Measurements from ENCODE around the gene KCNQ1. TPM values are rescaled to one million over a fixed set of nuclear protein-coding genes. Genes with fewer than 3 reads are reported as not detected.
A peak's percentile ranks its signal among the peaks of the same experiment; 100 is the strongest.

The KCNQ1 gene
- total RNA-seq, 1 donor from 2014 or later = 43.0 TPM

DNA sequence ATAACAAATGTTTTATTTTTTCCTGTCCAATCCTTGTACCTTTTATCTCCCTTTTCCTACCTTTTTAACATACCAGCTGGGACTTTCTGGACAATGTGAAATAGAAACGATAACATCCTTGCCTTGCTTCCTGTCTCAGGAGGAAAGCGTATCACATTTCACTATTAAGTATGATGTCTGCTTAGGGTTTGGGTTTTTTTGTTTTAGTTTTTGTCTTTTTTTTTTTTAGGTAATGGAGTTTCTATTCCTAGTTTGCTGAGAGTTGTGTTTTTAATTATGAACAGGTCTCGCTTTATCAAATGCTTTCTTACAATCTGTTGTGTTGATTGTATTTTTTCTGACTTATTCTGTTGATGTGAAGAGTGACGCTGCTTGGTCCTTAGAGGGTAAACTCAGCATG is 319.2 kb downstream of the KCNQ1 start:
- intact Hi-C loops (cut with DNase I) = no loop called here
- no peak for DNase-seq (ENCODE audit: low spot score)

DNA sequence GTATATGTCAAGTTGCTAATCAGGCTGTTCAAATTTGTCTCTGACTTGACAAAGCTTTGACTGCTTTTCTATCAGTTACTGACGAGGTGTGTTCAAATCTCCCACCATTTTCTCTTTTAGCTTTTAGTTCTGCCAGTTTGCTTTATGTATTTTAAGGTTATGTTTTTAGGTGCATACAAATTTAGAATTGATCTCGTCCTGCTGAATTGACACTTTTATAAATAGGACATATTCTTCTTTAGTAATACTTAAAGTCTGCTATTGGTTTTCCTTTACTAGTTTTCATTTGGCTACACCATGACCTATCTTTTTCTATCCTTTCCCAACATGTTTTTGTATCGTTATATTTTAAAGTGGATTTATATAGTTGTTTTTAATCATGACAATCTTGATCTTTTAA is 320.7 kb downstream of the KCNQ1 start:
- intact Hi-C loops (cut with DNase I) = no loop called here

DNA sequence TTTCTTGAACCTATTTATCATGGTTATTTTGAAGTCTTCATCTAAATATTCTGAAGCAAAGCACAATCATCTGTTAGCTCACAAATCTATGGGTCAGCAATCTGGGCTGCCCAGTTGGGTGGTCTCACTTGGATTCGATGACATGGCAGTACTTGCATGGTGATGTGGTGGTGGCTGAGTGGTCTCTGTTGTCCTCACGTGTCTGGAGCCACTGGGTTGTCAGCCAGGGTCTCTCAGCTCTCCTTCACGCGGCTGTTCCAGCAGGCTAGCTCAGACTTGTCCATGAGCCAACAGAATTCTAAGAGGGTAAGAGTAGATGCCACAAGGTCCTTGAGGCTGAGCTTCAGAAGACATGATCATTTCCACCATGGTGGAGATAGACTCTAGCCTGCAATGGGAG is 321.4 kb downstream of the KCNQ1 start:
- intact Hi-C loops (cut with DNase I) = no loop called here
- DNase-seq (ENCODE audit: low spot score) = peak; percentile 26

More for the DNA sequence above, 320.7 kb downstream of the KCNQ1 start:
- DNase-seq (ENCODE audit: low spot score) = no peak

DNA sequence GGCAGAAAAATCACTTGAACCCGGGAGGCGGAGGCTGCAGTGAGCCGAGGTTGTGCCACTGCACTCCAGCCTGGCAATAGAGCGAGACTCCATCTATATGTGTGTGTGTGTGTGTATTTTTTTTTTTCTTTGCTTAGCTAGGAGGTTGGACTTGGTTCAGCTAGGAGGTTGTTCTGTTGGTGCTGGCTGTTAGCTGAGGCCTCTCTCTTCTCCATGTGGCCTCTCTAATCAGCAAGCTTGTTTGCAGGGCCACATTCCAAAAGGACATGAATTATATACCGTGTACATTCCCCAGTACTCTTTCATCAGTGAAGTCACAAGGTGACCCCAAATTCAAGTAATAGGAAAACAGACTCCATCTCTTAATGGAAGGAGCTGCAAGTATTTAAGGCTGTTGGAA is 322.3 kb downstream of the KCNQ1 start:
- DNase-seq (ENCODE audit: low spot score) = no peak
- intact Hi-C loops (cut with DNase I) = no loop called here

DNA sequence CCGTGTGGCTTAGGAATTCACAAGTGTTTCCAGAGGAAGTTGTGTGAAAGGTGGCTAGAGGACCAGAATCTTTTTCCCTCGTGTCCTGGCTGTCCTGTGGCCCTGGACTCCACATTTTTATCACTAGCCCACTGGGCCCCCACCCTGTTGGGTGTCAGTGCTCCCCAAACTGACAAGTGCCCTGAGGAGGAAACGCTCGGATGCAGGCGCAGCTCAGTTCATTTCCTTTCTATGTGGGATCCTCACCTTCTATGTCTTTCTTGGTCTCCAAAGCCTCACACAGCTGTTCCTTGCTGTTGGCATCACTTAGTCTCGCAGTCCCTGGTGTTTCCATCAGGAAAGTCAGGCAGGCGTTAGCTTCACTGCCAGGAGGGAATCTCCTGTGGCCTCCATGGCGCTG is 323.0 kb downstream of the KCNQ1 start:
- peak; percentile 39 for DNase-seq (ENCODE audit: low spot score)
- intact Hi-C loops (cut with DNase I) = no loop called here

DNA sequence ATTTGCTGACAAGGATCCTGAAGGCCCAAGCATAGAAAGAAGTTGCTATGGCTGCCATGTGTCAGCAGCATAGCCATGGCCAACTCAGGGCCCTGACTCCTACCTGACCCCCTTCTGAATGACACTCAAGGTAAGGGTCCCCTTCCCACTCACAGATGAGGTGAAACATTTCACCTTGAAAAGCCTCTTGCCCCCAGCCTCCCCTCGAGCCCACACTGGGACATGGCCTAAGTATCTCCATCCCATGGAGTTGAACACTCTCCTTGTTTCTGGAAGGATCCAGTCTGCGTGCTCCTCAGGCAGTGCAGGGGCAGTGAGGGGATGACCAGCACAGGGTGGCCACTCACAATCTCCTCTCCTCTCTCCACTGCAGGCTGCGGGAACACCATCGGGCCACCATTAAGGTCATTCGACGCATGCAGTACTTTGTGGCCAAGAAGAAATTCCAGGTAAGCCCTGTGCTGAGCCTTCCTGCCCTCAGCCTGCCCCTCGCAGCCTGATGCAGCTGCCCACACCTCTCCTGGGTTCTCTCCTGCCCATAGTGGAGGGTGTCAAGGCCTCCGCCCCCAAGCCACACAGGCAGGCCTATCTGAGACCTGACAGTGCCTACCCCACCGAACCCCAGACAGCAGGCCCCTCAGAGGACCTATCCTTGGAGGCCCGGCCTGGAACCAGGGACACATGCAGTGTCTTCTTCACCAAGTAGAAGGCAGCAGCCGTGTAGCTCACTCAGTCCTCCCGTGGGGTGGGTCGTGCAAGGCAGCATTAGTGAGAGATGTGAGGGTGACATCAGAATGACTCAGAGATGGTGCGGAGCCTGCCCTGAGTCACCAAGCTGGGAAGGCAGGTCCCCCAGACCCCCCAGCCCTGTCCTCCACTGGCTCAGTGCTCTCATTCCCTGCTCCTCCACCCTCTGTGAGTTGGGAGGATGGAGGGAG is 323.9 kb downstream of the KCNQ1 start:
- intact Hi-C loops (cut with DNase I) = no loop called here
- DNase-seq (ENCODE audit: low spot score) = peak; percentile 60

DNA sequence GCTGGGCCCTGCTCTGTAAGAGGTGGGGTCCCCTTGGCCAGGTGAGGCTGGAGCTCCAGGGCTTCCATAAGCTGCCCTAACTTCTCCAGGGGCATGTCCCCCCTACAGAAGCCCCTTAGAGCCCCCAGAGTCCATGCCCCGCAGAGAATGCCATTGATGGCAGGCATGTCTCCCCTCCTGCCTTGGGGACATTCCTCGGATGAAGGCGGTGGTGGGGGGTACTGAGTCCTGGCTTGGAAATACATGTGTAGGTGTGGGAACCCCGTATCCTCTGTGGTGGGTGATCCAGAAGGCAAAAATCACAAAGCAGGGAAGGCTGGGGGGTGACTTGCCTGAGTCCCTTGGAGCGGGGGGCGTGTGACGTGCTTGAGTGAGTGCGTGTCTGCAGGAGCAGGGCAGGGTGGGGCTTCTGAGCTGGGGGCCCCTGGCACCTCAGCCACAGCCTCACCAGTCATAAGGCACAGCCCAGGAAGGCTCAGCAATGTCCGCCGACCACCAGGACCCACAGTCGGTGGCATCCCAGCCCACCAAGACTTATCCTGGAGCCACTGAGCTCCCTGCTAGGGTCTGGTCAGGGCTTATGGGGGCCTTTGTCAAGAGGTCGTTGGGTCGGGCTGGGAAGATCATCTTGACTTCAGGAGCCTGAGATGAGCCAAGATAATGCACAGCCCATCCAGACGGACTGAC is 324.7 kb downstream of the KCNQ1 start:
- intact Hi-C loops (cut with DNase I) = no loop called here
- DNase-seq (ENCODE audit: low spot score) = no peak

DNA sequence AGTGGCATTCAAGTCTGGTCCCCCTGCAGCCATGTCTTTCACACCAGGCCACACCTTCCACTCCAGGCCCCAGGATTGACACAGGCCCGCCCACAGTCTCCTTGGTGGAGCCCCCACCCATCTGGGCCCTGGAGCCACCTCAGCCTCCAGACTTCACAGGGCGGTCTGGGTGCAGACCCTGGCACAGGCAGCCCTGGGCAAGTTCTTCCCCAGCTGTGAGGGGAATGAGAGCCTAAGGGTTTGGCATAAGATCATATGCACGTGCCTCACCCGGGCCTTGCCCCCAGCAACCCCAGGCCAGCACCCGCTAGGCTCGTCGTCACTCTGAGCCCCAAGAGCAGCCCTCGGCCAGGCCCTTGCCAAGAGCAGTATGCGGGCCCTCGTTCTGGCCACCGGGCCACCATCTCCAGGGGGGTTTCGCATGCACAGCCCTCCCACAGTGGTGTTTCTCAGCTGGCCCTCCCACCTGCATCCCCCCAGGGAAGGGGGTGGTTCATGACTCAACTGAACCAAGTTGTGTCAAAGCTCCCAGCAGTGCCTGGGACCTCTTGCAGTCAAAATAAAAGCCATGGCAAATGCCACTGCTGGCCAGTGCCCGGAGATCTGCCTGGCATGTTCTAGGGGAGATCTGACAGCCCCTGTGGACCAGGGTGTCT is 325.4 kb downstream of the KCNQ1 start:
- DNase-seq (ENCODE audit: low spot score) = peak; percentile 59

DNA sequence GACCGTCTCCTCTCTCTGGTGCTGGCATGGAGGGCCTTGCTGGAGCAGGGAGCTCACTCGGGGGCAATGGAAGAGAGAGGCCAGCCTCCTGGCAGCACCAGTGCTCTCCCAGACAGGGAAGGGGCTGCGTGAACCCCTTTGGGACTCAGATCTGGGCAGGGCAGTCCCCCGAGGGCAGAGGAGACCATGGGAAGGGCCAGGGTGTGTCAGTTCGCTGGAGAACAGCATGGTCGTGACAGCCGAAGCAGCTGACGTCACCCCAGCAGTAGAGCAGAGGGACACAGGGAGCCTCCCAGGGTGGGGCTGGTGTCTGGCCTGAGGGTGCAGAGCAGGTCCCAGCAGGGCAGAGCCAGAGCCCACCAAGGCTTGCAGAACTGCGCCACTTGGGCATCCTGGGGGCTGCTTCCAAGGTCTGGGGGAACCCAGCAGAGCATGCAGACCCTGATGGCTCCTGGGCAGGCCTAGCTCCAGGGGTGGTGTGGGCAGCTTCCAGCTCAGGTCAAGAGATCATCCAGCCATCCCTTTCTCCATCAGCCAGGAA is 326.0 kb downstream of the KCNQ1 start:
- intact Hi-C loops (cut with DNase I) = no loop called here
- peak; percentile 72 for DNase-seq (ENCODE audit: low spot score)

More for the DNA sequence above, 325.4 kb downstream of the KCNQ1 start:
- intact Hi-C loops (cut with DNase I) = no loop called here

DNA sequence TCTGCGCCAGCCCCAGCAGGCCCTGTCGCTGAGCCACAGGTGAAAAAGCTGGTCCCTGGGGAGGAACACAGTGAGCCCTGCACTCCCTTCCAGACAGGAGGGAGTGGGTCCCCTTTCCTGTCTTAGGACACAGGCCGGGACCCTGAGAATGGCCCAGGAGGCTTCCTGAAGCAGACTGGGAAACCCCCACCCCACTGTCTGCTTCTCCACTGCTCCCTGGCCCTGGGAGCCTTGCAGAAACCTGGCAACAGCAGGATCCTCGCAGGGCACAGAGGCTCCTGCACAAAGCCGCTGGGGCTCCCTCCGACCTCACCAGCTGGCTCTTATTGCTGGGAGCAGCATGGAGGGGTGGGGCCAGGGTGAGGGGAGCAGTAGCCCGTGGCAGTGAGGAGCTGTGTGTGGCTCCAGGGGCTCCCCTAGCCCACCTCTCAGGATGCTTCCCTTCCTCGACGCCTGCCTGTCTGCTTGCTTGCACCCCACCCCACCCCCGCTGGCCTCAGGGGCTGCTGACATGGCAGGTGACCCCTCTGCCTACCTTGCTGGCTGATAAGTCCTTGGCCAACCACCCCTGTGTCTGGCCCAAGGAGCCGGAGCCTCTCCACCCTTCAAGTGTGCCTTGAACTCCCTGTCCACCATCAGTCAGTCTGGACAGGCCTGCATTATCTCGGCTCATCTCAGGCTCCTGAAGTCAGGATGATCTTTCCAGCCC is 327.1 kb downstream of the KCNQ1 start:
- intact Hi-C loops (cut with DNase I) = no loop called here
- DNase-seq (ENCODE audit: low spot score) = peak; percentile 72

DNA sequence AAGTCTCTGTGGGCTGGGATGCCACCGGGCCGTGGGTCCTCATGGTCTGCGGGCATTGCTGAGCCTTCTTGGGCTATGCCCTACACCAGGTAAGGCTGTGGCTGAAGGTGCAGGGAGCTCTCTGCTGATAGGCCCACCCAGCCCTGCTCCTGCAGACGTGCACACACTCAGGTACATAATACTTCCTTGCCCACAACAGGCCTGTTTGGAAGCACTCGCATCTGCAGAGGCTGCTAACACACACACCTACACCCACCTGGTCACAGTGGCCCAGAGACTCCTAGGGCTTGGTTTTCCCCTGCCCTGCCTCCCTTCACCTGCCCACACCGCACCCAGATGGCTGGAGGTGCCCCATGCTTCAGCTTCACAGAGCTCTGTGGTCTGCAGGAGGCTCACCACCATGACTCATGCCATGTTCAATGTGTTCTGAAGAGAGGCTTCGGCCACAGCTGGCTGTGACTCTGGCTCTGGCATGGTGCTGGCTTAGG is 327.8 kb downstream of the KCNQ1 start:
- intact Hi-C loops (cut with DNase I) = no loop called here
- DNase-seq (ENCODE audit: low spot score) = peak; percentile 61

DNA sequence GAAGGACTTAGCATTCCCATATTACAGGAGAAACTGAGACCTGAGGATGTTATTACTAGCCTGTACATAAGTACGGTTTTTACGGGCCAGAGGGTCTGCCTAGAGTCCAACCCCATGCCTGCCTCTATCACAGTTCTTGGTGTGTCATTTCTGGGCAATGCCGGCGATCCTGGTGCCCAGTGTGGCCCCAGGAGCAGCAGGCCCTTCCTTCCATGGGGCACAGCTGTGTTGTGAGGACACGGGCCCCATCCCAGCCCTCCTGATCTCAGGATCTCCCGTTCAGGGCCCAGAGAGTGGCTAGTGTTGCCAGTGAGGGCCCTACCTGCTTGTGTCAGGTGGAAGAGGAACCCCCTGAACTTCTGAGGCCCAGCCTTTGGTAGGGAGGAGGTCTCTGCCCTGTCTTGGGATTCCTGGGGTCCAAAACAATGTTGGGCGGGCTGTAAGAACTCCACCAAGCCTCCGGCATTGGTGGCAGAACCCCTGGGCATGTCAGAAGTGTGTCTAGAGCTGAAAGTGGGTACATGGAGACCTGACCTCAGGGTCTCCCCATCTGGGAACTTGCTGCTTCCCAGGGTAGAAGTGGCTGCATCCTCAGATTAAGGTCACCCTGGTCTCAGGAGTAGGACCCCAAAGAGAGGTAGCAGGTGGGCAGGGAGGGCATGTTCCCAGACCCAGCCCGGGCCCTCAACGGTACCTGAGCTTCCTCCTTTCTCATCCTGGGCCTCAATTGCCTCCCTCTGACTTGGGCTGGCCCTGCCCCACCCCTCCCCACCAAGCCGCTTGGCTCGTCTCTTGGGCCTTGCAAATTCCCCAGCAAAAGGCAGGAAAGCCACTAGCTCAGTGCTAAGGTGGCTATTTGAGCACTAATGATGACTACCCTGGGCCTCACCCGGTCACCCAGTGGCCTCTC is 329.6 kb downstream of the KCNQ1 start:
- peak; percentile 72 for DNase-seq (ENCODE audit: low spot score)
- intact Hi-C loops (cut with DNase I) = loop anchor here (5.0 kb wide), 1 partner anchor 108 kb away; no protein-coding TSS in a partner anchor

DNA sequence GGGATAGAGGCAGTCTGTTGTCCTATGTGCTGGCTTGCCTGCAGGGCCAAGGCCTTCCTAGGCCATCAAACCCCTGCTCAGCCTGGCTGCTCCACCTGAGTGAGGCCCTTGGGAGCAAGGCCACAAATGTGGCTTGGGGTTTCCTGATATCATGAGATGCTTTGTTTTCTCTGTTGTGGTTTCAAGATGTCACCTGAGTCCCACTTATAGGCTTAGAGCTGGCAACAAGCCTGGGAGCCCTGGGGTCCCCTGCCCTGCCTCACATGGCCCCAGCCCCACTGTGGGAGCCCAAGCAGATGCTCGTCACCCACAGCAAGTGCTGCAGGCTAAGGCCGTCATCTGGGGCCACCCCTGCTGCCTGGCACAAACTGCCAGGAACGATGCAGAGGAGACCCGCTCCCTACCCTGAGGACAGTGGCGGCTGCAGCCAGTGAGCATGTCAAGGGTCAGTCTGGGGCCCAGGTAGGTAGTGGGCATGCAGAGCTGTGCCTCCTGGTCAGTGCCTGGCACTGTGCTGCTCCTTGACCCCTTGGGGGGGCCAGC is 330.3 kb downstream of the KCNQ1 start:
- intact Hi-C loops (cut with DNase I) = loop anchor here (5.0 kb wide), 1 partner anchor 107 kb away; no protein-coding TSS in a partner anchor
- no peak for DNase-seq (ENCODE audit: low spot score)

DNA sequence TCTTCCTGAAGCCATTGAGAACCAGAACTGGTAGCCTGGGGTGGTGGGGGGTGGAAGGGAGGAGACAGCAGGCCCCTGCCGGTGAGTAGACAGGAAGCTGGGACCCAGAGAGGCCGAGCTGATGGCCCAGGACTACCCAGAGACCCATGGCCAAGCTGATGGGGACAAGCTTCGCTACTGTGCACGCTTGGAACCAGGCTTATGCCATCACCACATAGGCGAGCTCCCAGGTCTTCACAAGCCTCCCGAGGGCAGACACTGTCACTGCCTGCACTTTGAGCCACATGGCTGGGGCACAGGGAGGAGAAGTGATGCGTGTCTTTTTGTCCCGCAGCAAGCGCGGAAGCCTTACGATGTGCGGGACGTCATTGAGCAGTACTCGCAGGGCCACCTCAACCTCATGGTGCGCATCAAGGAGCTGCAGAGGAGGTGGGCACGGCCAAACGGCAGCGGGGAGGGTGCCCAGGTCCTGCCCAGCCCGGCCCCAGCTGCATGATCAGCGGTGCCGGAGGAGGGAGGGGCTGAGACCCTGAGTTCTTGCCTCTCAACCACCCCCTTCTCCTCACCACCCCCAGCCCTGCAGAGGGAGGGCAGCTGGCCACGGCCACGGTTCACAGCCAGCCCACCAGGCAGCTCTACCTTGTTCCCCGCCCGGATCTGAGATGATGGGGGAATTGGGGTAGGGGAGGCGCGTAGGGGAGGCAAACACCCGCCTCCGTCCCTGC is 331.0 kb downstream of the KCNQ1 start:
- intact Hi-C loops (cut with DNase I) = loop anchor here (5.0 kb wide), 1 partner anchor 107 kb away; no protein-coding TSS in a partner anchor
- DNase-seq (ENCODE audit: low spot score) = peak; percentile 72

DNA sequence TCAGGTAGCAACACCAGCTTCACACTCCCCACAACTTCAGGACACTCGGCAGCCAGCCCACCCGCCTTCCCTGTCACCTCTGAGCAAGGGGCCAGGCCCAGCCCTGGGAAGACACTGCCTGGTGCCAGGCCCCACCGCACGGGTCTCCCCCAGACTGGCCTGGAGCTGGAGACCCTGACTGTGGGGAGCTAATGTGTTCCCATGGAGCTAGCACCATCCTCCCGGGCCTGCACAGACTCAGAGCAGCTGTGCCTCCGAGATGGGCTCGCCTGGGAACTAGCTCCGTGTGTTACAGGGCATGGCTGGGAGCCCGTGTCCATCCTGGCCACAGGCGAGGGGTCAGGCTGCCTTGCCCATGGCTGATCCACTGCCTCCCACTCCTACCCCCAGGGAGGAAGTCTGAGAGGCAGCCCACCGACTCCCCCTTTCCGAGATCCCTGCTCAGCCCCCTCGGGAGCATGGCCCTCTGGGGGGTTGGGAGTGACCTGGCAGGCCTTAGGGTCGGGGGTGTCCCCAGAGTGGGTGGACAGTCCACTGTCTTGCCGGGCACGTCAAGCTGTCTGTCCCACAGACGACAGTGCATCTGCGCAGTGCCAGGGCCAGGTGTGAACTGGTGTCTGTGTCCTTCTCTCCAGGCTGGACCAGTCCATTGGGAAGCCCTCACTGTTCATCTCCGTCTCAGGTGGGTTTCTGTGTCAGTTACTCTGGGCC is 331.7 kb downstream of the KCNQ1 start:
- peak; percentile 55 for DNase-seq (ENCODE audit: low spot score)
- intact Hi-C loops (cut with DNase I) = loop anchor here (5.0 kb wide), 1 partner anchor 106 kb away; no protein-coding TSS in a partner anchor

DNA sequence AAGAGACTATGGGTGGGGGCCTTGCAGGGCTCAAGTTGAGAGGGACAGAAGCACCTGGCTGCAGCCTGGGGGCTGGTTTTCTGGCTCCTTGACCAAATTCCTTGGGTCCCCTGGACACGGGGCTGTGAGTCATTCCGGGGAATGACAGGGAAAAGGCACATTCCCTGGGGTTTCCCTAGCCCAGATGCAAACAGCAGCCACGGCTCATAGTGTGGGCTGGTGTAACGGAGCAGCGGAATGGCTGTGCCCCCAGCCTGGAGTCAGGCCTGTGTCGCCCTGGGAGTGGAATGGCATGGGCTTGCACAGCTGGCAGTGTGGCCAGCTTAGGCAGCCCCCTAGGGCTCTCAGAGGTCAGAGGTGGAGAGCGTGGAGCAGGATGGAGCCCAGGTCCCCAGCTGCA is 332.6 kb downstream of the KCNQ1 start:
- intact Hi-C loops (cut with DNase I) = loop anchor here (5.0 kb wide), 1 partner anchor 105 kb away; no protein-coding TSS in a partner anchor

More for the DNA sequence above, 332.6 kb downstream of the KCNQ1 start:
- peak; percentile 31 for DNase-seq (ENCODE audit: low spot score)

Measured in cardiac septum (tissue), 1 donor.